Activated naive CD4-positive, alpha-beta T cell treated with anti-CD3 and anti-CD28 coated beads, Interleukin-2, amount 10 ng/mL, durations not matched to agents 7 days and 5 days (primary cell): ENCODE data around the gene CTLA4.
A peak's percentile ranks its signal among the peaks of the same experiment; 100 is the strongest.

Source experiments
- CTCF ChIA-PET: fragments of 350-600 bp; sonication (Branson Sonifier 250); formaldehyde crosslinking; loops from one replicate; lab custom pipeline; 2021; ENCODE audit warnings: antibody characterized with exemption; lab: Charles Lee
- DNase-seq: peaks from one replicate; pipeline ENCODE4 v3.0.0-alpha.2; 2020
- H3K27ac Mint-ChIP-seq: one replicate; pipeline ENCODE4 v1.8.0; 2021; ENCODE audit warnings: mild to moderate bottlenecking, moderate library complexity, mixed read lengths
- H3K27me3 Mint-ChIP-seq: one replicate; pipeline ENCODE4 v1.8.0; 2021; ENCODE audit warnings: mild to moderate bottlenecking, mixed read lengths
- H3K36me3 Mint-ChIP-seq: one replicate; pipeline ENCODE4 v1.8.0; 2021; ENCODE audit warnings: mixed read lengths
- H3K4me1 Mint-ChIP-seq: one replicate; pipeline ENCODE4 v1.8.0; 2021; ENCODE audit warnings: mixed read lengths
- H3K4me3 Mint-ChIP-seq: one replicate; pipeline ENCODE4 v1.8.0; 2021; ENCODE audit warnings: mild to moderate bottlenecking, moderate library complexity, mixed read lengths
- H3K9me3 Mint-ChIP-seq: one replicate; pipeline ENCODE4 v1.8.0; 2021; ENCODE audit warnings: mixed read lengths

Gene CTLA4

DNA sequence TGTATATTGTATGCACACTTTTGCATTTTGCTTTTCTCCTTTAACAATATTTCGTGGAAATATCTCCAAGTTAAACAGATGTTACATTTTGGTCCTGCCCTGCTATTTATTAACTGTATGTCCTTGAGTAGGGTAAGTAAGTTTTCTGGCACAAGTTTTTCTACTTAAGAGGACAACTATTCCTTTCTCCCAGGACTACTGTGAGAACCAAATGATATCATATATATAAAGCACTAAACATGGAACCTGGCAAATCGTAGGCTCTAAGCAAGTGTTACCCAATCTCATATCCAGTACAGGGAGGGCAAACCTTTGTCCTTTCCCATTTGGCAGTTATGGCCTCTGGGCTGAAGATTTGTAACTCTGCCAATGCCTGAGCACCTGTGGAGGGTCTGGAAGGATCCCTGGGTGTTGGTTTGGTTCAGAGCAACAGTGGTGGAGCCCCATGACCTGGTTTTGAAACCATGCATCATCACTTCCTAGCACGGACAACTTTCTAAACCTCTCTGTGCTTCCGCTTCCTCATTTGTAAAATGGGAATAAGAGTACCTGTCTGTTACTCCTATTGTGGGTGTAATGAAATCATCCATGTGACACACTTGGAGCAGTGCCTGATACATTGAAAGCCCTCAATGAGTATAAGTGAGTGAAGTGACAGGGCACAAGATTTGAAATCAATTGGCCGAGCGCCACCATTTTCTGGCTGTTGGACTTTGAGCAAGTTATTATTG lies 40.7 kb downstream of the CTLA4 start:
- H3K27ac Mint-ChIP-seq: no peak overlapping the region
- peaks cover 16% of the 10 kb centered on the region for H3K4me1 Mint-ChIP-seq
- H3K4me3 Mint-ChIP-seq: no peak overlapping the region
- H3K27me3 Mint-ChIP-seq: no peaks in the 10 kb centered on the region
- DNase-seq: no peak
- H3K36me3 Mint-ChIP-seq: peaks cover 2% of the 10 kb centered on the region
- peaks cover 5% of the 10 kb centered on the region for H3K9me3 Mint-ChIP-seq
- CTCF ChIA-PET: interaction anchor here (1.8 to 3.6 kb wide), 3 partner anchors 29 to 422 kb away, joined by 3 to 65 read pairs (median 9); no protein-coding TSS in a partner anchor

DNA sequence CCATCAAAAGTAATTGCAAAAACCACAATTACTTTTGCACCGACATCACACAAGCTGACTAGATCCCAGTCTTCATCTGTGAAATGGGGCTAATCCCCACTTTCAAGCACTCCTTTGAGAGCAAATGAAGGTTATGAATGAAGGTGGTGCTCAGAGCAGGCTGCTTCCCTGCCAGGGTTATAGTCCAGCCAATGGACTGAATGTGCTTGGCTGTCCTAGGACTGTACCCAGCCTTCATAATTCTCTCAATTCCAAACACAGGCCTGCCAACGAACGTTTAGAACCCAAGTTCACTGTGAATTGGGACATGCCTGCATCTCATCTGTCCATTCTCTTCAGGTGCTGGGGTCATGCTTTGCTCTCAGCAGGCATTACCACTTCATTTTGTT lies 41.2 kb downstream of the CTLA4 start:
- CTCF ChIA-PET: interaction anchor here (0.7 to 3.6 kb wide), 24 partner anchors 8 to 673 kb away, joined by 3 to 65 read pairs (median 5); partner anchors contain the start of gene CTLA4
- Mint-ChIP-seq H3K9me3 (peaks cover 3% of the 10 kb centered on the region), H3K27me3 (peaks cover under 1% of the 10 kb centered on the region), H3K36me3 (no peaks in the 10 kb centered on the region), H3K27ac (no peak overlapping the region), H3K4me1 (peaks cover 16% of the 10 kb centered on the region), H3K4me3 (no peak overlapping the region)
- no peak for DNase-seq

DNA sequence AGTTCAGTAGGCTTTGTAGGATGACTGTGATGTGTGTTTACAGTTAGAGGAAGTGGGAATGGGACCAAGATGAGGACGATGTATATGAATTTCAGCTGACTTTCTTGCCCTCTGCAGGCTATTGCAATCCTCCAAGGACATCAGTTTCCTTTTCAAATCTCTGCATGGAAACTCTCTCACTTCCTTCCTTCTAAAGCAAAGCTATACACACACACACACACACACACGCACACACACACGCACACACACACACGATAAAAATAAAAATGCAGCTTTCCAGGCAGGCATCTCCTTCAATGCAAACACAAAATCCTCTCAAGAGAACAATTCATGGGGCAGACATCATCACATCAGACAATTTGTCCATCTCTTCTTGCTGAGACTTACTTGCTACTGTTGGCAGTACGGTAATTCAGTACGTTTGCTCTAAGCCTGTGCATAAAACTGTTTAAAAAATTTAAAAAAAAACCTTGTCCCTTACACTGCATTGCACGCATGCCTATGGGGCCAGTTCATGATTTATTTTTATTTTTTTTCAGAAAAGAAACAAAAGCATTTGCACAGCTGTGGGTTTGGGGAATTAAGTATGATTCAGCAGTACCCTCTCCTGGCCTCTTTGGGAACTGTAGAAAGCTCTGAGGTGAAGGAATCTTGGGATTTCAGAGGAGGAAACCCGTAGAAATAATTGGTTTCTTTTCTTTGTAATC lies 41.8 kb downstream of the CTLA4 start:
- Mint-ChIP-seq H3K27me3 (peaks cover 4% of the 10 kb centered on the region), H3K9me3 (peaks cover 3% of the 10 kb centered on the region), H3K4me3 (peak overlapping the region; percentile 5), H3K36me3 (no peaks in the 10 kb centered on the region), H3K4me1 (peaks cover 19% of the 10 kb centered on the region), H3K27ac (no peak overlapping the region)
- peak; percentile 45 for DNase-seq
- CTCF ChIA-PET: interaction anchor here (0.6 to 3.6 kb wide), 40 partner anchors 9 to 1335 kb away, joined by 3 to 65 read pairs (median 4); partner anchors contain the start of gene CTLA4

DNA sequence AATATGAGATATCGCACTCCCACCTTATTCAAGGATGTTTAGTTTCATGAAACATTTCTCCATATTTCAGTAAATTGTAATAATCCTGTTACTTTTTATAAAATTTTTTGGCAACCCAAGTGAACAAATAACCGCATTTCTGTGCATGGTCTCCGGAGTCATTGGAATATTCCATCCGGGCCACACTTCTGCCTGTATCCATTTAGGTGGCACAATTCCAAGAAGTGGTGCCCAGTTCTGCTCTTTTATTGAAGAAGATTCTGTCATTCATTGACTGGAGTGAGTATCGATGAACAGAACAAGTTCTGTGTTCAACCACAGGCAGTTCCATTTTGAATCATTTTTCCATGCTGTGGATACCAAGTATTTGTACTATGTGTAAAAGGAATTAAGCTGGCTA lies 42.4 kb downstream of the CTLA4 start:
- CTCF ChIA-PET: interaction anchor here (0.8 to 3.6 kb wide), 34 partner anchors 9 to 674 kb away, joined by 3 to 65 read pairs (median 4); partner anchors contain the start of gene CTLA4
- H3K9me3 Mint-ChIP-seq: no peaks in the 10 kb centered on the region
- H3K4me3 Mint-ChIP-seq: no peak overlapping the region
- H3K36me3 Mint-ChIP-seq: no peaks in the 10 kb centered on the region
- no peak overlapping the region for H3K27ac Mint-ChIP-seq
- DNase-seq: no peak
- peaks cover 19% of the 10 kb centered on the region for H3K4me1 Mint-ChIP-seq
- peaks cover 4% of the 10 kb centered on the region for H3K27me3 Mint-ChIP-seq

DNA sequence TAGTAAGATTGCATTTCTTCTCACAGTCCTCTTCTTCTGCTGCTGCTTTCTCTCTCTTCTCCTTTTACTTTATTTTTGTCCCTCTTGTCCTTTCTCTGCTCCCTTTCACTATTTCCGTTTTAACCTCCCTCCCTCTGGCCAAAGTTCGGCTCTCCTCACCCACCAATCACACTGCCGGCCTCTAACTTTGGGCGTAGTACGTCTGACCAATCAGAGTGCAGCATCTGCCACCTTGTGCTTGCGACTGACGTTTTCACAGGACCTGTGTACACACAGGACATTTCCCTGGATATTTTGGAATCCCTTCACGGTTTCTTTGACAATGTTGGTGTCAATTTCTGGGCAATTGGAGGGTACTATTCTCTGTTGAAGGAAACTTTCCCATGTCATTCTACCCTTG lies 46.4 kb downstream of the CTLA4 start:
- no peak for DNase-seq
- peaks cover 22% of the 10 kb centered on the region for H3K4me1 Mint-ChIP-seq
- no peak overlapping the region for H3K4me3 Mint-ChIP-seq
- H3K27ac Mint-ChIP-seq: peak overlapping the region; percentile 6
- CTCF ChIA-PET: interaction anchor here (0.9 to 1.1 kb wide), 2 partner anchors 56 to 99 kb away, joined by 3 read pairs; no protein-coding TSS in a partner anchor
- no peaks in the 10 kb centered on the region for H3K9me3 Mint-ChIP-seq
- no peaks in the 10 kb centered on the region for H3K36me3 Mint-ChIP-seq
- H3K27me3 Mint-ChIP-seq: peaks cover 4% of the 10 kb centered on the region

DNA sequence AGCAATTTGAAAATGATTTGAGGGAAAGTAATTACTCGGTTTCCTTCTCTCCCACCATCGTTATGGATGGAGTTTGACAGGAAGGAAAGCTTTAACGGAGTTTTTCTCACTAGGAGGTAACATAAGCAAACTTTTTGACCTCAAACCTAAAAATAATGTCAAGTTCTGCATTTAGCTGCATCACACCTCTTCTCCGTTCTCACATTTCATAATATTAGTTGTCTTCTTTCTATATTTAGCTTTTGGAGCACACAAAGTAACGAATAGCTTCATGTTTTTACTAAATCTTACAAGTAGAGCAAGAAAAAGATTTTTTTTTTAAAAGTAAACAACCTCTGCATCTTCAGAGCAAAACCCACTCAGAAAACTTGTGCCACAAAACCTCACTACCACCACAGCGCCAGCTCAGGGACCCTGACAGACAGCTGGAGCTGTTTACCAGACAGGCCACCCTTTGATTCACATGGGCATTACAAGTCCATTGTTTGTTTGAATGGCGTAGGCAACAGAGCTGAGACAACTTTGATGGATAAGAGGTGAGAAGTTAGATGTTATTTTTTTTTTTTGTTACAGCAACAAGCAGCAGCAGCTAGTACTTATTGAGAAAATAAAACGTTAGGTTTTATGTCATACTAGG lies 47.1 kb downstream of the CTLA4 start:
- no peak for DNase-seq
- CTCF ChIA-PET: interaction anchor here (0.7 to 1.1 kb wide), 5 partner anchors 14 to 430 kb away, joined by 3 to 4 read pairs (median 3); no protein-coding TSS in a partner anchor
- Mint-ChIP-seq H3K4me3 (no peak overlapping the region), H3K4me1 (peaks cover 15% of the 10 kb centered on the region), H3K27me3 (peaks cover 4% of the 10 kb centered on the region), H3K27ac (no peak overlapping the region), H3K9me3 (no peaks in the 10 kb centered on the region), H3K36me3 (no peaks in the 10 kb centered on the region)

DNA sequence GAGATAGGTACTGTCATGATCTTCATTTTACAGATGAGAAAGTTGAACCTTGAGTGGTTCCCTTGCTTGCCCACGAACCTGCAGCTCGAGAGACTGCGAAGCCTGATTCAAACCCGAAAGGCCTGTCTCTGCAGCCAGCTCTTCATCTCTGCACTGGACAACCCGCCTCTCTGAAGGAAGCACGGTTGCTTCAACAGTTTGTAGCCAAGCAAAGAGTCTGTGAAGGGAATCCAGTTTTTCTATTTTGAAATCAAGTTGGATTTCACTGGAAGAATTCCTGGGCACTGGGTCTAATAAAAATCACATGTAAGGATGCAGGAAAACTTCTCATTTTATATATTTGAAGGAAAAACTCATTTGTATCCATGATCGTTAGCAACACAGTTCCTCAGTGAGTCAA lies 47.7 kb downstream of the CTLA4 start:
- no peaks in the 10 kb centered on the region for H3K36me3 Mint-ChIP-seq

DNA sequence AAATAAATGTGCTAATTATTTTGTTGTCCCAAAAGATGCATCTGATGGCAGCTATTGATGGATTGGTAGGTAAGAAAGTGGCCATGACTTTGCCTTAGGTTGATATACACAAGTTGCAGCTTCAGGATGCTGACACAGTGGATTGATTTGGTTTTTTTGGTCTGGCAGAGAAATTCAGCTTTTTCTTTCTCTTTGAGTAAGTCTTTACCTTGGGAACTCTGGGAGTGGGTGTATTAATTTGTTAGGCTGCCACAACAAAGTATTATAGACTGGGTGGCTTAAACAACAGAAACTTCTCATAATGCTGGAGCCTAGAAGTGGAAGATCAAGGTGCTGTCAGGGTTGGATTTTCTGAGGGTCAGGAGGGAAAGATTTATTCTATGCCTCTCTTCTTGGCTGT lies 49.2 kb downstream of the CTLA4 start:
- Mint-ChIP-seq H3K36me3 (no peaks in the 10 kb centered on the region), H3K9me3 (no peaks in the 10 kb centered on the region), H3K4me3 (no peak overlapping the region), H3K27ac (no peak overlapping the region), H3K4me1 (peaks cover 10% of the 10 kb centered on the region), H3K27me3 (peaks cover 8% of the 10 kb centered on the region)
- DNase-seq: no peak
- CTCF ChIA-PET: interaction anchor here (0.6 to 1.3 kb wide), 4 partner anchors 12 to 791 kb away, joined by 3 to 9 read pairs (median 3); no protein-coding TSS in a partner anchor

More for the DNA sequence above, 47.7 kb downstream of the CTLA4 start:
- no peak overlapping the region for H3K4me3 Mint-ChIP-seq
- H3K4me1 Mint-ChIP-seq: peaks cover 10% of the 10 kb centered on the region
- no peak for DNase-seq
- H3K9me3 Mint-ChIP-seq: no peaks in the 10 kb centered on the region
- H3K27me3 Mint-ChIP-seq: peaks cover 4% of the 10 kb centered on the region
- H3K27ac Mint-ChIP-seq: no peak overlapping the region
- CTCF ChIA-PET: interaction anchor here (0.7 to 1.1 kb wide), 4 partner anchors 13 to 431 kb away, joined by 3 to 4 read pairs (median 3); no protein-coding TSS in a partner anchor

DNA sequence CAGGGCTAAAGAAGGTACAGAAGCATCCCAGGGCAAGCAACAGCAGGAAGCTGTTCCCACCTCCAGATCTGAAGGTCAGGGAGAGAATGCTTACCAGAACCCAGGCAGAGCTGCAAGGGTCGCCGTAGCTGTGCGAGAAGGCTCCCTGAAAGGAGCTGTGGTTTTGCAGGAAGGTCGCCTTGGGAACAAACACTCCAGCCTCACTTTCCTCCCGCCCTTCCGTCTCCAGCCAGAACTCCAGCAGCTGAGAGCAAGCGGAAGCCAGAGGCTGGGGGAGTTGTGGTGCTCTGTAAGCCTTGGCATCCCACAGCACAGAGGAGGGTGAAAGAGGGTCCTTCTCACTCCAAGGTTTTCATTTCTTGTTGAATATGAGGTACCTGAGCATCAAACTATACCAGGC lies 50.7 kb downstream of the CTLA4 start:
- Mint-ChIP-seq H3K27me3 (peaks cover 8% of the 10 kb centered on the region), H3K4me3 (no peak overlapping the region), H3K36me3 (no peaks in the 10 kb centered on the region), H3K4me1 (peaks cover 10% of the 10 kb centered on the region), H3K9me3 (no peaks in the 10 kb centered on the region), H3K27ac (no peak overlapping the region)
- no peak for DNase-seq
- CTCF ChIA-PET: interaction anchor here (0.6 to 1.9 kb wide), 3 partner anchors 9 to 90 kb away, joined by 3 to 4 read pairs (median 4); no protein-coding TSS in a partner anchor

DNA sequence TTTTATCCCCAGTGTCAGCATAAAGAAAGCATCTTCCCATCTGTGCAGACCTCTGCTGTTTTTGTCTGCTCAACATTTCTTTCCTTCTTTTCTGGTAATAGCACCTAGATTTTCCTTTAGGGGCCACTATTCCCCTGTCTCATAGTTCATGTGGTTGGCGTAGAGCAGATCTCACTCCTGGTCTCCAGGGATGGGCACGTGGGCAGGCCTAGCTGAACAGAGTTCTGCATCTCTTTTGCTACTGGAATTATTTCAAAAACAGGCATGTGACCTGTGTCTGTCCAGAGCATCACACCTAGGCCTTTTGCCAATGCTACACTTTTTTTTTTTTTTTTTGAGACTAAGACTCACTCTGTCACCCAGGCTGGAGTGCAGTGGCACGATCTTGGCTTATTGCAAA lies 51.3 kb downstream of the CTLA4 start:
- CTCF ChIA-PET: interaction anchor here (1.0 to 1.9 kb wide), 2 partner anchors 9 to 10 kb away, joined by 4 read pairs; no protein-coding TSS in a partner anchor
- H3K27me3 Mint-ChIP-seq: peaks cover 7% of the 10 kb centered on the region
- H3K36me3 Mint-ChIP-seq: no peaks in the 10 kb centered on the region
- no peaks in the 10 kb centered on the region for H3K9me3 Mint-ChIP-seq
- no peak overlapping the region for H3K4me3 Mint-ChIP-seq
- H3K4me1 Mint-ChIP-seq: peaks cover 9% of the 10 kb centered on the region
- no peak for DNase-seq
- H3K27ac Mint-ChIP-seq: no peak overlapping the region
